ENCODE results near the gene RYR2.

Gene RYR2

GRCh38 chr1:237228421-237228820 is 186.4 kb downstream of the RYR2 start:
- no peaks in the 10 kb centered on the region for H3K79me2 ChIP-seq (ENCODE audit: insufficient read depth, low read length)
- no peaks in the 10 kb centered on the region for H3K9me2 ChIP-seq (ENCODE audit: low read depth, low read length)
- H2AFZ ChIP-seq (ENCODE audit: low read length), result no peak overlapping the region
- no peaks in the 10 kb centered on the region for H3F3A ChIP-seq (ENCODE audit: insufficient read depth, low read length)
- no peaks in the 10 kb centered on the region for H3K36me3 ChIP-seq (ENCODE audit: insufficient read depth, low read length)
- H3K4me2 ChIP-seq (ENCODE audit: low read length), result no peak overlapping the region
- H3K9me3 ChIP-seq (ENCODE audit: low read length), result no peaks in the 10 kb centered on the region
- H3K27ac ChIP-seq (ENCODE audit: low read depth, low read length, poor library complexity, severe bottlenecking), result no peak overlapping the region
- H4K20me1 ChIP-seq (ENCODE audit: insufficient read depth, low read length), result no peaks in the 10 kb centered on the region
- TF ChIP-seq CTCF (IDR thresholded peaks at IDR 0.05; ENCODE audit: low read length) (no peak), EZH2 (IDR thresholded peaks at IDR 0.05; ENCODE audit: borderline replicate concordance, low read length) (no peak)
- H3K9ac ChIP-seq (ENCODE audit: low read length), result no peak overlapping the region
- no peaks in the 10 kb centered on the region for H3K4me1 ChIP-seq (ENCODE audit: insufficient read depth, low read length, severe bottlenecking)
- H3K4me3 ChIP-seq (ENCODE audit: low read depth, low read length, poor library complexity, severe bottlenecking), result no peak overlapping the region
- no peaks in the 10 kb centered on the region for H3K27me3 ChIP-seq (ENCODE audit: insufficient read depth, low read length)

GRCh38 chr1:237229333-237229732 is 187.3 kb downstream of the RYR2 start:
- H3K9ac ChIP-seq (ENCODE audit: low read length), result no peak overlapping the region
- H3F3A ChIP-seq (ENCODE audit: insufficient read depth, low read length), result no peaks in the 10 kb centered on the region
- no peaks in the 10 kb centered on the region for H3K79me2 ChIP-seq (ENCODE audit: insufficient read depth, low read length)

GRCh38 chr1:237232501-237232900 is 190.5 kb downstream of the RYR2 start:
- no peak overlapping the region for H2AFZ ChIP-seq (ENCODE audit: low read length)
- H3K4me3 ChIP-seq (ENCODE audit: low read depth, low read length, poor library complexity, severe bottlenecking), result no peak overlapping the region
- no peak overlapping the region for H3K4me2 ChIP-seq (ENCODE audit: low read length)
- H3K9me2 ChIP-seq (ENCODE audit: low read depth, low read length), result no peaks in the 10 kb centered on the region
- no peaks in the 10 kb centered on the region for H3F3A ChIP-seq (ENCODE audit: insufficient read depth, low read length)
- no peak overlapping the region for H3K9ac ChIP-seq (ENCODE audit: low read length)
- H3K36me3 ChIP-seq (ENCODE audit: insufficient read depth, low read length), result no peaks in the 10 kb centered on the region
- H3K9me3 ChIP-seq (ENCODE audit: low read length), result no peaks in the 10 kb centered on the region
- TF ChIP-seq CTCF (IDR thresholded peaks at IDR 0.05; ENCODE audit: low read length), result no peak
- TF ChIP-seq EZH2 (IDR thresholded peaks at IDR 0.05; ENCODE audit: borderline replicate concordance, low read length), result no peak
- H3K27me3 ChIP-seq (ENCODE audit: insufficient read depth, low read length), result no peaks in the 10 kb centered on the region
- no peaks in the 10 kb centered on the region for H3K4me1 ChIP-seq (ENCODE audit: insufficient read depth, low read length, severe bottlenecking)
- H3K79me2 ChIP-seq (ENCODE audit: insufficient read depth, low read length), result no peaks in the 10 kb centered on the region
- H4K20me1 ChIP-seq (ENCODE audit: insufficient read depth, low read length), result no peaks in the 10 kb centered on the region
- no peak overlapping the region for H3K27ac ChIP-seq (ENCODE audit: low read depth, low read length, poor library complexity, severe bottlenecking)

More at GRCh38 chr1:237229333-237229732, 187.3 kb downstream of the RYR2 start:
- no peak overlapping the region for H3K4me3 ChIP-seq (ENCODE audit: low read depth, low read length, poor library complexity, severe bottlenecking)
- no peak overlapping the region for H3K27ac ChIP-seq (ENCODE audit: low read depth, low read length, poor library complexity, severe bottlenecking)
- no peak overlapping the region for H3K4me2 ChIP-seq (ENCODE audit: low read length)
- H4K20me1 ChIP-seq (ENCODE audit: insufficient read depth, low read length), result no peaks in the 10 kb centered on the region
- no peaks in the 10 kb centered on the region for H3K9me2 ChIP-seq (ENCODE audit: low read depth, low read length)
- H3K36me3 ChIP-seq (ENCODE audit: insufficient read depth, low read length), result no peaks in the 10 kb centered on the region
- H3K27me3 ChIP-seq (ENCODE audit: insufficient read depth, low read length), result no peaks in the 10 kb centered on the region
- no peak for TF ChIP-seq EZH2 (IDR thresholded peaks at IDR 0.05; ENCODE audit: borderline replicate concordance, low read length)
- no peaks in the 10 kb centered on the region for H3K9me3 ChIP-seq (ENCODE audit: low read length)
- no peaks in the 10 kb centered on the region for H3K4me1 ChIP-seq (ENCODE audit: insufficient read depth, low read length, severe bottlenecking)
- no peak overlapping the region for H2AFZ ChIP-seq (ENCODE audit: low read length)

GRCh38 chr1:237235091-237235490 is 193.1 kb downstream of the RYR2 start:
- no peaks in the 10 kb centered on the region for H3K27me3 ChIP-seq (ENCODE audit: insufficient read depth, low read length)
- H3K79me2 ChIP-seq (ENCODE audit: insufficient read depth, low read length), result no peaks in the 10 kb centered on the region

More at GRCh38 chr1:237235091-237235490, 193.1 kb downstream of the RYR2 start:
- H3K9me3 ChIP-seq (ENCODE audit: low read length), result no peaks in the 10 kb centered on the region
- no peak overlapping the region for H3K4me3 ChIP-seq (ENCODE audit: low read depth, low read length, poor library complexity, severe bottlenecking)
- H4K20me1 ChIP-seq (ENCODE audit: insufficient read depth, low read length), result no peaks in the 10 kb centered on the region
- H3K27ac ChIP-seq (ENCODE audit: low read depth, low read length, poor library complexity, severe bottlenecking), result no peak overlapping the region
- no peaks in the 10 kb centered on the region for H3K4me1 ChIP-seq (ENCODE audit: insufficient read depth, low read length, severe bottlenecking)
- H3K9me2 ChIP-seq (ENCODE audit: low read depth, low read length), result no peaks in the 10 kb centered on the region
- no peaks in the 10 kb centered on the region for H3K36me3 ChIP-seq (ENCODE audit: insufficient read depth, low read length)
- H3K4me2 ChIP-seq (ENCODE audit: low read length), result no peak overlapping the region
- TF ChIP-seq EZH2 (IDR thresholded peaks at IDR 0.05; ENCODE audit: borderline replicate concordance, low read length), result no peak
- no peak for TF ChIP-seq CTCF (IDR thresholded peaks at IDR 0.05; ENCODE audit: low read length)
- H2AFZ ChIP-seq (ENCODE audit: low read length), result no peak overlapping the region
- no peak overlapping the region for H3K9ac ChIP-seq (ENCODE audit: low read length)
- no peaks in the 10 kb centered on the region for H3F3A ChIP-seq (ENCODE audit: insufficient read depth, low read length)
